AG09309 (cell line): Measurements from ENCODE around the gene ABCB11.

ENCODE experiments used
- DNase-seq: peaks from one replicate; pipeline ENCODE4 v3.0.0-alpha.2; 2010; ENCODE audit warnings: low read depth
- H3K4me3 ChIP-seq: 2 replicates; pipeline ENCODE4 v1.5.1; 2011; ENCODE audit warnings: mild to moderate bottlenecking, low read depth, low read length, moderate library complexity; ENCODE audit not compliant: control insufficient read depth
- TF ChIP-seq, protein P1 (sequence below): IDR thresholded peaks from 2 replicates; pipeline ENCODE4 v1.5.1; 2011; ENCODE audit warnings: mild to moderate bottlenecking, low read depth, low read length, inconsistent platforms; ENCODE audit not compliant: insufficient read depth, control insufficient read depth; ENCODE audit errors: missing control alignments

The ABCB11 gene

DNA sequence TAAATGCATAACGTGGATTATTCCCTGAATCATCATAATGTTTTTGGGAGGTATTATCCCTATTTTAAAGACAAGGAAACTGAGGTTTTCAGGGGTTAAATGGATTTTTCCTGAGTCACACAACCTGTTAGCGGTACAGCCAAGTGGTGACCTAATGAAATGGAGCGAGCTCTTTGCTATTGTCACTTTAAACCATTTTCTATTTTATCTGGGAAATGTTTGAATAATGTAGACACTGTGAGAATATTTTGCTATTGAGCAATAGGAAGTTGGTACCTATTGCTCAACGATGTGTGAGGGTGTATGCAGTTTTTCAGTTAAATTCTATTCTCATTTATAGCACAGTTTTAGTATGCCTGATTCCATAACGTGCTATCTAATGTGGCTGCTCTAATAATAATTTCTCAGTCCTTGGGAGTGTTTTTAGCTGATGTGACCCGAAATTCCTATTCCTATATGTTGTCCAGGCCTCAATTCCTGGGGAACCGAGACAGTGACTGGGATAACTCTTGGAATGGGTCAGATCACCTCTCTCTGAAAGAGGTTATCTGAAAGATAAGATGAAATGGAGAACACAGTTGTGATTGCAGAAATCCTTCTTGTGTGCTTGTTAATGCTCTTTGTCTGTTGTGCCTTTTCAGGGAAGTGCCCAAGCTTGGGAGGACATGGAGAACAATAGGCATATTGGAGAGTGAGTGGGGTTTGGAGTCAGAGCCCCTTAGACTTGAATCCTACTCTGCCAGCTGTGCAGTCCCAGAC lies 38.4 kb downstream of the ABCB11 start:
- TF ChIP-seq, protein P1, sequence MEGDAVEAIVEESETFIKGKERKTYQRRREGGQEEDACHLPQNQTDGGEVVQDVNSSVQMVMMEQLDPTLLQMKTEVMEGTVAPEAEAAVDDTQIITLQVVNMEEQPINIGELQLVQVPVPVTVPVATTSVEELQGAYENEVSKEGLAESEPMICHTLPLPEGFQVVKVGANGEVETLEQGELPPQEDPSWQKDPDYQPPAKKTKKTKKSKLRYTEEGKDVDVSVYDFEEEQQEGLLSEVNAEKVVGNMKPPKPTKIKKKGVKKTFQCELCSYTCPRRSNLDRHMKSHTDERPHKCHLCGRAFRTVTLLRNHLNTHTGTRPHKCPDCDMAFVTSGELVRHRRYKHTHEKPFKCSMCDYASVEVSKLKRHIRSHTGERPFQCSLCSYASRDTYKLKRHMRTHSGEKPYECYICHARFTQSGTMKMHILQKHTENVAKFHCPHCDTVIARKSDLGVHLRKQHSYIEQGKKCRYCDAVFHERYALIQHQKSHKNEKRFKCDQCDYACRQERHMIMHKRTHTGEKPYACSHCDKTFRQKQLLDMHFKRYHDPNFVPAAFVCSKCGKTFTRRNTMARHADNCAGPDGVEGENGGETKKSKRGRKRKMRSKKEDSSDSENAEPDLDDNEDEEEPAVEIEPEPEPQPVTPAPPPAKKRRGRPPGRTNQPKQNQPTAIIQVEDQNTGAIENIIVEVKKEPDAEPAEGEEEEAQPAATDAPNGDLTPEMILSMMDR: no peak
- H3K4me3 ChIP-seq: no peak overlapping the region

DNA sequence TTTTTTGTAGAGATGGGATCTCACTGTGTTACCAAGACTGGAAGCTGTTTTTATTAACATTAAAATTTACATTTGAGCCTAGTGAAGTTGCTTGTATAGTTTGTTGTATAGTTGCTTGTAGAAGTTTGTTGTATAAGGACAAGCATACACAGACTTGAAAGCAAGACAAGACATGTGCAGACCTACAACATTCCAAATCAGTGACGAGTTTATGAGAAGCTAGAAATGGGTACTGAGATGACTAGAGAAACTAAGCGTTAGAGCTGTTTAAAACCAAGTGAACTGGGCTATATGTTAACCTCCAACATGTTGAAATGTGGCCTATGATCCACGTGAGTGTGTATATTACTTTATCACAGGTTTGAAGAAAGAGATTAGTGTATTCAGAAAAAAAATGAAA lies 39.1 kb downstream of the ABCB11 start:
- TF ChIP-seq, protein P1: no peak
- no peak overlapping the region for H3K4me3 ChIP-seq
- DNase-seq: no peak

More for the DNA sequence above, 38.4 kb downstream of the ABCB11 start:
- DNase-seq: no peak

DNA sequence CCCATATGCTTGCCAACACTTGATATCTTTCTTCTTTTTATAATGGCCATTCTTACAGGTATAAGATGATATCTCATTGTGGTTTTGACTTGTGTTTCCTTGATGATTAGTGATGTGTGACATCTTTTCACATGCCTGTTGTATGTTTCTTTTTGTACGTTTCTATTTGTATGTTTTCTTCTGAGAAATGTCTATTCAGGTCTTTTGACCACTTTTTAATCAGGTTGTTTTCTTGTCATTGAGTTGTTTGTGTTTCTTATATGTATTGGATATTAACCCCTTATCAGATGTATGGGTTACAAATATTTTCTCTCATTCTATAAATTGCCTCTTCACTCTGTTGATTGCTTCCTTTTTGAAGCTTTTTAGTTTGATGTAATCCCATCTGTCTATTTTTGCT lies 42.4 kb downstream of the ABCB11 start:
- H3K4me3 ChIP-seq: no peak overlapping the region
- DNase-seq: no peak
- TF ChIP-seq, protein P1: no peak

DNA sequence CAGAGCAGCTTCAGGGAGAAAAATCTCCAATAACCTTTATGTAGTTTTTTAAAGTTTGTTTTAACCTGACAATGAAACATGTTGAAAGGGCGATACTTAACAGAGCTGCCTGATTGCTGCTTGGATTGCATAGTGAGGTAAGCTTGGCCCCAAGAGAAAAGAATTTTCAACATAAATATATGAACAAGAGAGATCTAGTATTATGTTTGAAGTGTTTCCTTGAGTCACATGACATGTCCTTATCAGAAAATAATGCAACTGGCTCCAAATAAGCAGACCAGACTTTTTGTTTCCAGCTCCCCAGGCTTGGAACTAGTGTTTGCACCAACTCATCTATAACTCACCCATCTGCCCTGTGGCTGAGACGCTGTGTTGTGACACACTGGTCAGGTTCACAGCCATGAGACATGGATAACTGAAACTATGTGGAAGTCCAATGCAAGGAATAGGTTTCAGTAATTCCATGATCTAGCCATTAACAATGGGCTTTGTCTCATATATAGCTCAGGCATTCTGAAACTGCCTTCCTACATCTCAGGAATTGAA lies 44.7 kb downstream of the ABCB11 start:
- TF ChIP-seq, protein P1: no peak
- DNase-seq: no peak
- no peak overlapping the region for H3K4me3 ChIP-seq

DNA sequence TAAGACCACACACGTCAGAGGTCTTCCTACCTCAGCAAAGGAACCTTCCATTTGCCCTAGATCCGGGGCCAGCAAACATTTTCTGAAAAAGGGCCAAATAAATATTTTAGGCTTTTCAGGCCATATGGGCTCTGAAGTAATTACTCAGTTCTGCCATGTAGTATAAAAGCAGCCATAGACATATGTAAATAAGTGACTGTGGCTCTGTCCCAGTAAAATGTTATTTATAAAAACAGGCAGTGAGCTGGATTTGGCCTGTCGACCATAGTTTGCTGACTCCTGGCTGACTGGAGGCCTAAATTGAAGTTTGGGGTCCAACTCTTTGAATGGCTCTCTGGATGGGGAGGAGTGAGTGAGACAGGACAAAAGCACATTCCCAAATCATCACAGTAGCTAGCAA lies 49.5 kb downstream of the ABCB11 start:
- H3K4me3 ChIP-seq: no peak overlapping the region
- no peak for DNase-seq
- TF ChIP-seq, protein P1: no peak

DNA sequence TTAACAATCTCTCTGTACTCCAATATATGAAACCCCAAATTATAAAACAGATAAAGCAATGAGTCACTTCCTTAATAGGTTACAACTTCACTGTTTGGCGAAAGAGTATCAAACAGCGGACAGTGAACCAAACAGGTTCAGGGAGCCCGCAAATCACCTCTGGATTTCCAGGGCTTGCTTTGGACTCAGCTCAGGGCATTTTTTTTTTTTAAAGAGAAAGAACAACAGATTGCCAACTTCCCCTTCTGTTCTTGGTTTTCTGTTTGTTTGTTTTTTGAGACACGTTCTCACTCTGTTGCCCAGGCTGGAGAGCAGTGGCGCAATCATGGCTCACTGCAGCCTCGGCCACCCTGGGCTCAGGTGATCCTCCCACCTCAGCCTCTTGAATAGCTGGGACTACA lies 52.7 kb downstream of the ABCB11 start:
- no peak overlapping the region for H3K4me3 ChIP-seq
- TF ChIP-seq, protein P1: no peak
- DNase-seq: no peak
